Fibroblast of lung (primary cell): ENCODE data around the gene SMARCC1. TPM values are rescaled to one million over a fixed set of nuclear protein-coding genes. Genes with fewer than 3 reads are reported as not detected.

ENCODE experiments used
- DNase-seq, 2 donors: peaks; one replicate each; pipeline versions ENCODE4 v3.0.0 to v3.0.0-alpha.2; 2010; ENCODE audit warnings: low read depth in 2 of 2
- H2AFZ ChIP-seq: 2 replicates; pipeline ENCODE4 v1.5.1; 2012; ENCODE audit warnings: low read length, control low read depth, inconsistent platforms
- H3K27ac ChIP-seq: 2 replicates; pipeline ENCODE4 v1.5.1; 2011; ENCODE audit warnings: low read length, control low read depth; ENCODE audit not compliant: insufficient read depth
- H3K27me3 ChIP-seq: 2 replicates; pipeline ENCODE4 v1.5.1; 2011; ENCODE audit warnings: mild to moderate bottlenecking, low read length; ENCODE audit not compliant: control insufficient read depth, insufficient read depth
- H3K36me3 ChIP-seq: 2 replicates; pipeline ENCODE4 v1.5.1; 2011; ENCODE audit warnings: low read length; ENCODE audit not compliant: control insufficient read depth, insufficient read depth
- H3K4me1 ChIP-seq: 2 replicates; pipeline ENCODE4 v1.5.1; 2011; ENCODE audit warnings: low read length; ENCODE audit not compliant: control insufficient read depth, insufficient read depth; ENCODE audit errors: extremely low read depth
- H3K4me2 ChIP-seq: 2 replicates; pipeline ENCODE4 v1.5.1; 2011; ENCODE audit warnings: low read length, control low read depth; ENCODE audit not compliant: insufficient read depth; ENCODE audit errors: extremely low read depth
- H3K4me3 ChIP-seq, 4 experiments: fragments of 200-600 bp in 1 of 4; sonication (generic) in 1 of 4; replicated peaks in 1 of 4; 2 replicates each; pipeline ENCODE4 v1.5.1; 2011 to 2016; ENCODE audit warnings: low read length in 4 of 4, low read depth in 3 of 4, mild to moderate bottlenecking in 3 of 4, control low read depth in 2 of 4, inconsistent platforms in 1 of 4, mixed read lengths in 1 of 4; ENCODE audit not compliant: insufficient read depth in 1 of 4; ENCODE audit errors: control extremely low read depth in 1 of 4
- H3K79me2 ChIP-seq: 2 replicates; pipeline ENCODE4 v1.5.1; 2012; ENCODE audit warnings: mild to moderate bottlenecking, low read length, inconsistent platforms; ENCODE audit not compliant: control insufficient read depth, insufficient read depth
- H3K9ac ChIP-seq: 2 replicates; pipeline ENCODE4 v1.5.1; 2011; ENCODE audit warnings: mild to moderate bottlenecking, low read length, control low read depth; ENCODE audit not compliant: insufficient read depth
- H3K9me3 ChIP-seq: 2 replicates; pipeline ENCODE4 v1.5.1; 2012; ENCODE audit warnings: low read depth, low read length; ENCODE audit not compliant: control insufficient read depth, insufficient read depth
- H4K20me1 ChIP-seq: 2 replicates; pipeline ENCODE4 v1.5.1; 2011; ENCODE audit warnings: low read length; ENCODE audit not compliant: control insufficient read depth, insufficient read depth; ENCODE audit errors: extremely low read depth
- EZH2 ChIP-seq: IDR thresholded peaks from 2 replicates; pipeline ENCODE4 v1.5.1; 2012; ENCODE audit warnings: low read length, control low read depth, mild to moderate bottlenecking; ENCODE audit errors: missing control alignments
- polyA plus RNA-seq, 2 donors: library from polyadenylated mRNA; depleted of rRNA in 1 of 2; stranded (reverse) in 1 of 2; unstranded in 1 of 2; fragments of >200 nt; gene quantifications; 2 replicates each; pipeline ENCODE4 v1.2.1, GENCODE V29; 2011 to 2012; ENCODE audit warnings: missing spikeins in 1 of 2
- total RNA-seq: library from RNA; depleted of rRNA; stranded (reverse); fragments of >200 nt; gene quantifications from 2 replicates; pipeline ENCODE4 v1.2.1, GENCODE V29; 2014
- TF ChIP-seq, protein P1 (sequence below), 2 donors: IDR thresholded peaks in 1 of 2; conservative IDR thresholded peaks in 1 of 2; 1 replicate in 1 of 2; 2 replicates in 1 of 2; pipeline ENCODE4 v1.5.1; 2011 to 2012; ENCODE audit warnings: low read length in 2 of 2, control low read depth in 1 of 2, inconsistent platforms in 1 of 2, low read depth in 1 of 2, mild to moderate bottlenecking in 1 of 2

SMARCC1 gene
- total and polyA plus RNA-seq, 2 donors (not counting 1 experiment from before 2014, with no cell fraction given): 23.1 to 23.6 TPM

DNA sequence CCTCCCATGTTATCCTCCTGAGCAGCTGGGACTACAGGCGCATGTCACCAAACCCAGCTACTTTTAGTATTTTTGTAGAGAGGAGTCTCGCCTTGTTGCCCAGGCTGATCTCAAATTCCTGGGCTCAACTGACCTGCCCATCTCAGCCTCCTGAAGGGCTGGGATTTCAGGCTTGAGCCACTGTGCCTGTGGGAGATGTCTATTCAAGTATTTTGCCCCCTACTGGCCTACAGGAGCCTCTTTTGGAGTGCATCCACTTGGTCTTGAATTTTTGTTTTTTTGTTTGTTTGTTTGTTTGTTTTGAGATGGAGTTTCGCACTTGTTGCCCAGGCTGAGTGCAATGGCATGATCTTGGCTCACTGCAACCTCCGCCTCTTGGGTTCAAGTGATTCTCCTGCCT lies 18.0 kb upstream of the SMARCC1 start:
- DNase-seq: no peak
- no peak overlapping the region for H3K9ac ChIP-seq

DNA sequence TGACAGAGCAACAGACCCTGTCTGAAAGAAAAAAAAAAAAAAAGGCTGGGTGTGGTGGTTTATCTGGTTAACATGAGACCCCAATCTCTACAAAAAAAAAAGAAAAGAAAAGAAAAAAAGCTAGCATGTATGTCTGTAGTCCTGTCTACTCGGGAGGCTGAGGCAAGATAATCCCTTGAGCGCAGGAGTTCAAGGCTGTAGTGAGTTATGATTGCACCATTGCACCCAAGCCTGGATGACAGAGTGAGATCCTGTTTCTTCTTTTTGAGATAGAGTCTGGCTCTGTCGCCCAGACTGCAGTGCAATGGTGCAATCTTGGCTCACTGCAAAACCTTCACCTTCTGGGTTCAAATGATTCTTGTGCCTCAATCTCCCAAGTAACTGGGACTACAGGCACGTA lies 12.9 kb upstream of the SMARCC1 start:
- no peaks in the 10 kb centered on the region for H3K79me2 ChIP-seq
- H3K4me2 ChIP-seq: no peak overlapping the region
- DNase-seq: no peak
- H3K27ac ChIP-seq: no peak overlapping the region
- H3K4me3 ChIP-seq: no peak overlapping the region
- H3K27me3 ChIP-seq: no peaks in the 10 kb centered on the region
- TF ChIP-seq, protein P1, sequence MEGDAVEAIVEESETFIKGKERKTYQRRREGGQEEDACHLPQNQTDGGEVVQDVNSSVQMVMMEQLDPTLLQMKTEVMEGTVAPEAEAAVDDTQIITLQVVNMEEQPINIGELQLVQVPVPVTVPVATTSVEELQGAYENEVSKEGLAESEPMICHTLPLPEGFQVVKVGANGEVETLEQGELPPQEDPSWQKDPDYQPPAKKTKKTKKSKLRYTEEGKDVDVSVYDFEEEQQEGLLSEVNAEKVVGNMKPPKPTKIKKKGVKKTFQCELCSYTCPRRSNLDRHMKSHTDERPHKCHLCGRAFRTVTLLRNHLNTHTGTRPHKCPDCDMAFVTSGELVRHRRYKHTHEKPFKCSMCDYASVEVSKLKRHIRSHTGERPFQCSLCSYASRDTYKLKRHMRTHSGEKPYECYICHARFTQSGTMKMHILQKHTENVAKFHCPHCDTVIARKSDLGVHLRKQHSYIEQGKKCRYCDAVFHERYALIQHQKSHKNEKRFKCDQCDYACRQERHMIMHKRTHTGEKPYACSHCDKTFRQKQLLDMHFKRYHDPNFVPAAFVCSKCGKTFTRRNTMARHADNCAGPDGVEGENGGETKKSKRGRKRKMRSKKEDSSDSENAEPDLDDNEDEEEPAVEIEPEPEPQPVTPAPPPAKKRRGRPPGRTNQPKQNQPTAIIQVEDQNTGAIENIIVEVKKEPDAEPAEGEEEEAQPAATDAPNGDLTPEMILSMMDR (conservative IDR thresholded peaks at IDR 0.05 in 1 of 2, IDR thresholded peaks at IDR 0.05 in 1 of 2; ENCODE audit: low read depth in 1 of 2, low read length in 2 of 2): no peak
- no peak for TF ChIP-seq EZH2
- H3K36me3 ChIP-seq: no peaks in the 10 kb centered on the region
- H3K4me1 ChIP-seq: no peaks in the 10 kb centered on the region
- no peak overlapping the region for H2AFZ ChIP-seq
- no peaks in the 10 kb centered on the region for H3K9me3 ChIP-seq
- no peaks in the 10 kb centered on the region for H4K20me1 ChIP-seq
- no peak overlapping the region for H3K9ac ChIP-seq

More for the DNA sequence above, 18.0 kb upstream of the SMARCC1 start:
- Histone ChIP-seq H4K20me1 (no peaks in the 10 kb centered on the region), H3K4me1 (no peaks in the 10 kb centered on the region), H3K4me2 (no peak overlapping the region), H3K27me3 (no peaks in the 10 kb centered on the region), H3K4me3 (no peak overlapping the region), H3K36me3 (no peaks in the 10 kb centered on the region), H3K9me3 (no peaks in the 10 kb centered on the region), H2AFZ (no peak overlapping the region), H3K27ac (no peak overlapping the region), H3K79me2 (peaks cover 12% of the 10 kb centered on the region)
- TF ChIP-seq, protein P1 (conservative IDR thresholded peaks at IDR 0.05 in 1 of 2, IDR thresholded peaks at IDR 0.05 in 1 of 2; ENCODE audit: low read depth in 1 of 2, low read length in 2 of 2): peak in 1 of 2 donors; percentile 37
- no peak for TF ChIP-seq EZH2

DNA sequence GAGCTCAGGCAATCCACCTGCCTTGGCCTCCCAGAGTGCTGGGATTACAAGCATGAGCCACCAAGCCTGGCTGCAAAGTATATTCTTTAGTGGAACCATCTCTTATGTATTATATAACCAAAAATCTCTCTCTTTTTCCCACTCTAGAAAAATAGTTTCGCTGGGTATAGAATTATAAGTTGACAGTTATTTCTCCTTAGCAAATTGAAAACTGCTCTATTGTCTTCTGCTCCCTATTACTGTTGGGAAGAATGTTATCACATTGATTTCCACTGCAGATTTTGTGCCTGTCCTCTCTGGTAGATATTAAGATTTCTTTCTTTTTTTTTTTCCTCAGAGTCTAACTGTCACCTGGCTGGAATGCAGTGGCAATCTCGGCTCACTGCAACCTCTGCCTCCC lies 11.0 kb upstream of the SMARCC1 start:
- Histone ChIP-seq H3K4me3 (no peak overlapping the region), H2AFZ (no peak overlapping the region), H3K27ac (no peak overlapping the region), H3K4me1 (no peaks in the 10 kb centered on the region), H3K9ac (no peak overlapping the region), H3K79me2 (no peaks in the 10 kb centered on the region), H3K9me3 (no peaks in the 10 kb centered on the region), H3K27me3 (no peaks in the 10 kb centered on the region), H3K4me2 (no peak overlapping the region), H3K36me3 (no peaks in the 10 kb centered on the region), H4K20me1 (no peaks in the 10 kb centered on the region)
- DNase-seq: no peak
- TF ChIP-seq, protein P1 (conservative IDR thresholded peaks at IDR 0.05 in 1 of 2, IDR thresholded peaks at IDR 0.05 in 1 of 2; ENCODE audit: low read depth in 1 of 2, low read length in 2 of 2): no peak
- no peak for TF ChIP-seq EZH2
